Smooth muscle cell (in vitro differentiated cells): ENCODE measurements around the gene AK2. TPM values are rescaled to one million over a fixed set of nuclear protein-coding genes. Genes with fewer than 3 reads are reported as not detected.
"Not testable (repeated sequence)": the region's sequence is repeated elsewhere in the genome, so short reads cannot be mapped to it uniquely, and the experiment has no call there.

ENCODE experiments used
- DNase-seq: peaks from one replicate; lab custom pipeline; 2025; ENCODE audit not compliant: unreplicated experiment; lab: John Stamatoyannopoulos, UW
- H2AFZ ChIP-seq: fragments of 200-600 bp; sonication (generic); 2 replicates; pipeline ENCODE4 v1.6.0; 2016; ENCODE audit warnings: antibody characterized with exemption, low read depth, mild to moderate bottlenecking
- H3F3A ChIP-seq: fragments of 200-600 bp; sonication (generic); 2 replicates; pipeline ENCODE4 v1.6.0; 2017; ENCODE audit warnings: antibody characterized with exemption, low read depth
- H3K27ac ChIP-seq: fragments of 200-600 bp; sonication (generic); 2 replicates; pipeline ENCODE4 v1.5.1; 2016; ENCODE audit warnings: low read depth, mild to moderate bottlenecking
- H3K27me3 ChIP-seq: fragments of 200-600 bp; sonication (generic); 2 replicates; pipeline ENCODE4 v1.6.1; 2016; ENCODE audit warnings: low read depth, mild to moderate bottlenecking
- H3K36me3 ChIP-seq: fragments of 200-600 bp; sonication (generic); 2 replicates; pipeline ENCODE4 v1.5.1; 2016; ENCODE audit warnings: low read depth
- H3K4me1 ChIP-seq: fragments of 200-600 bp; sonication (generic); 2 replicates; pipeline ENCODE4 v1.5.1; 2016; ENCODE audit warnings: low read depth
- H3K4me2 ChIP-seq: fragments of 200-600 bp; sonication (generic); 2 replicates; pipeline ENCODE4 v1.6.0; 2016; ENCODE audit warnings: mild to moderate bottlenecking
- H3K4me3 ChIP-seq: fragments of 200-600 bp; sonication (generic); 2 replicates; pipeline ENCODE4 v1.5.1; 2016; ENCODE audit warnings: mild to moderate bottlenecking
- H3K79me2 ChIP-seq: fragments of 200-600 bp; sonication (generic); 2 replicates; pipeline ENCODE4 v1.6.0; 2016; ENCODE audit warnings: low read depth, mild to moderate bottlenecking
- H3K9ac ChIP-seq: fragments of 200-600 bp; sonication (generic); 2 replicates; pipeline ENCODE4 v1.6.0; 2016; ENCODE audit warnings: low read depth
- H3K9me3 ChIP-seq: fragments of 200-600 bp; sonication (generic); replicated peaks from 2 replicates; pipeline ENCODE4 v1.5.1; 2016; ENCODE audit warnings: low read depth
- H4K20me1 ChIP-seq: fragments of 200-600 bp; sonication (generic); 2 replicates; pipeline ENCODE4 v1.6.0; 2016; ENCODE audit warnings: low read depth
- CTCF ChIP-seq: fragments of 200-600 bp; sonication (generic); IDR thresholded peaks from 2 replicates; pipeline ENCODE4 v1.5.1; 2017; ENCODE audit warnings: borderline replicate concordance, mild to moderate bottlenecking, antibody characterized with exemption; ENCODE audit not compliant: insufficient read depth, poor library complexity, severe bottlenecking
- WGBS: methylation state at CpG from one replicate; pipeline ENCODE4 v1.1.7; 2016; ENCODE audit warnings: low lambda C conversion rate; 5-methylcytosine and 5-hydroxymethylcytosine counted together
- polyA plus RNA-seq: library from polyadenylated mRNA; unstranded; fragments of >200 nt; fragmentation: Nextera tagmentation; extraction: Ambion mirVana; gene quantifications from 2 replicates; pipeline ENCODE4 v1.2.1, GENCODE V29; 2016
- total RNA-seq: library from RNA; depleted of rRNA; stranded (reverse); fragments of >200 nt; gene quantifications from 2 replicates; pipeline ENCODE4 v1.2.3, GENCODE V29; 2014

Gene AK2
- total and polyA plus RNA-seq, 2 experiments from 2014 or later = 89.8 to 121 TPM

DNA sequence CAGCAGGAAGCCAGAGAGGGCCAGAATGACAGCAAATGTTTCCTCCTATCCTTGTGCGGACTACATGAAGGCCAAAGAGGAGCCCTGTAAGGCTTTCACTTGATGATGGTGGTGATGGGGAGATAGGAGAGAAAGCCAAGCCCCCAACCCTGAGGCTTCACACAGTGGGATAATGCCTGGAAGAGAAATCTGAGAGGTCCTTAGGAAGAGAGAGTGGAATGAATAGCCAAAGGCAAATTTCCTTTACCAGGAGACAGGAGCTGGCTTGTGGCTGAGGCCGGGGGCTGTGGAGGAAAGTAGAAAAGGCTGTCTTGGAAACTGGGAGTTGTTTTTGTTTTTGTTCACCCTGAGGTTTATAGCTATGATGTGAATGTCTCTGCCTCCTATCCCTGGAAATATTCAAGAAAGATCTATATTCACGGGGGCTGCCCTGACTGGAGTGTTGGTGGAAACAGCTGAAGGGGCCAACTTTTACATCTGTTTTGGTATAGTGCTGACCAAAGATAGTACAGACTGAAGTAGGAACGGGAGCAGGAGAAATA is 59.1 kb downstream of the AK2 start:
- Histone ChIP-seq H2AFZ (no peak overlapping the region), H3K9me3 (no peaks in the 10 kb centered on the region), H3K9ac (no peak overlapping the region), H3K27ac (no peak overlapping the region), H3K27me3 (no peaks in the 10 kb centered on the region), H3K79me2 (no peaks in the 10 kb centered on the region), H3K36me3 (no peaks in the 10 kb centered on the region), H3K4me3 (no peak overlapping the region), H3K4me2 (no peak overlapping the region), H4K20me1 (no peaks in the 10 kb centered on the region), H3K4me1 (peaks cover 4% of the 10 kb centered on the region), H3F3A (no peaks in the 10 kb centered on the region)
- WGBS = 61% methylated on average over 4 of the region's 4 CpGs
- TF ChIP-seq CTCF = no peak
- DNase-seq = no peak

GRCh38 chr1:32975055-32975454 is 61.6 kb downstream of the AK2 start:
- not testable (repeated sequence) for H3K9me3 ChIP-seq, H3F3A ChIP-seq, H3K4me2 ChIP-seq, H3K4me1 ChIP-seq, H3K79me2 ChIP-seq, H3K27me3 ChIP-seq, H2AFZ ChIP-seq, H3K36me3 ChIP-seq, H3K9ac ChIP-seq, H3K4me3 ChIP-seq, H4K20me1 ChIP-seq, DNase-seq, H3K27ac ChIP-seq
- 93% methylated on average over 22 of the region's 30 CpGs for WGBS

DNA sequence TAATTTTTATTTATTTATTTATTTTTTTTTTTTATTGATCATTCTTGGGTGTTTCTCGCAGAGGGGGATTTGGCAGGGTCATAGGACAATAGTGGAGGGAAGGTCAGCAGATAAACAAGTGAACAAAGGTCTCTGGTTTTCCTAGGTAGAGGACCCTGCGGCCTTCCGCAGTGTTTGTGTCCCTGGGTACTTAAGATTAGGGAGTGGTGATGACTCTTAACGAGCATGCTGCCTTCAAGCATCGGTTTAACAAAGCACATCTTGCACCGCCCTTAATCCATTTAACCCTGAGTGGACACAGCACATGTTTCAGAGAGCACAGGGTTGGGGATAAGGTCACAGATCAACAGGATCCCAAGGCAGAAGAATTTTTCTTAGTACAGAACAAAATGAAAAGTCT is 63.2 kb downstream of the AK2 start:
- H3K4me3 ChIP-seq = peak overlapping the region; percentile 76
- 9% methylated on average over 5 of the region's 6 CpGs for WGBS

DNA sequence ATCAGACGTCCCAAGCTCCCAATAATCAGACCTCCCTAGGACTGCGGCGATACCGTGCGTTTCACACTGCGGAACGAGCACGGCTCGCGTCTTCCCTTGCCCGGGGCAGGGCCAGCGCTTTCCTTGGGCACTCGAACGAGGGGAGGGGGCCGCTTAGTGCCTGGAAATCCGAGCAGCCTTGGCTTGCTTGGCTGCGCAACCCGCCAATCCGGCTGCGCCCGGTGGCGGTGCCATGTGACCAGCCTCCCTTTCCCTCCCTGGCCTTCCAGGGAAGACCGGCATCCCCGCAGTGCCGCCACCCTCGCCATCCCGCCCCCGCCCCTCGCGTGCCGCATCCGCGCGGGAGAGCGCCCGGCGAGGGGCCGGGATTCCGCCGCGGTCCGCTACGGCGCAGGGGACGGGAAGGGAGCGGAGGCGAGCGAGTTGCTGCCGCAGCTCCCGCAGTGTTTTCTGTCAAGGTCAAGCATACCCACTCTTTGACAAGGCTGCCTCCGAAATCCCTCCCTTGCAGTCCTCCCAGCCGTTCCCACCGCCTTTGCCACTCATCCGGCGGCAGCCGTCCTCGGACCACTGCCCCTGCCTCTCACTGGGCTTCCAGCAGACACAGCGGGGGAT is 63.8 kb downstream of the AK2 start:
- H4K20me1 ChIP-seq = no peaks in the 10 kb centered on the region
- H3K4me3 ChIP-seq = peak overlapping the region; percentile 76
- WGBS = 1% methylated on average over 55 of the region's 58 CpGs
- no peak for TF ChIP-seq CTCF
- peaks cover 8% of the 10 kb centered on the region for H3K4me1 ChIP-seq
- no peaks in the 10 kb centered on the region for H3K9me3 ChIP-seq
- H3K36me3 ChIP-seq = no peaks in the 10 kb centered on the region
- H3K27ac ChIP-seq = no peak overlapping the region
- peak overlapping the region; percentile 37 for H2AFZ ChIP-seq
- H3K79me2 ChIP-seq = no peaks in the 10 kb centered on the region
- H3K4me2 ChIP-seq = peak overlapping the region; percentile 98
- DNase-seq = peak; percentile 29
- H3F3A ChIP-seq = no peaks in the 10 kb centered on the region
- no peaks in the 10 kb centered on the region for H3K27me3 ChIP-seq
- H3K9ac ChIP-seq = peak overlapping the region; percentile 57

More for the DNA sequence above, 63.2 kb downstream of the AK2 start:
- not testable (repeated sequence) for H4K20me1 ChIP-seq, H3F3A ChIP-seq, DNase-seq, H3K27me3 ChIP-seq, H3K9me3 ChIP-seq, H3K9ac ChIP-seq, H3K36me3 ChIP-seq, H3K27ac ChIP-seq, H3K79me2 ChIP-seq, H3K4me1 ChIP-seq, H2AFZ ChIP-seq
- H3K4me2 ChIP-seq = peak overlapping the region; percentile 98
